GM12801 (cell line): ENCODE results near the gene IGSF6.

Source experiments
- CTCF ChIP-seq: IDR thresholded peaks from one replicate; pipeline ENCODE4 v1.5.1; 2011; ENCODE audit warnings: control low read depth; ENCODE audit not compliant: insufficient read length; ENCODE audit errors: extremely low read depth

The IGSF6 gene

GRCh38 chr16:21659124-21659523, 6.7 kb upstream of the IGSF6 start:
- TF ChIP-seq CTCF, result no peak

GRCh38 chr16:21656795-21657768, 4.7 kb upstream of the IGSF6 start:
- no peak for TF ChIP-seq CTCF

- no peak for TF ChIP-seq CTCF
Observed at GRCh38 chr16:21654881-21655280, 2.5 kb upstream of the IGSF6 start.

GRCh38 chr16:21654466-21654865, 2.1 kb upstream of the IGSF6 start:
- no peak for TF ChIP-seq CTCF

GRCh38 chr16:21653571-21653970, 1.2 kb upstream of the IGSF6 start:
- TF ChIP-seq CTCF, result no peak

GRCh38 chr16:21651515-21651914, 893 bp downstream of the IGSF6 start:
- TF ChIP-seq CTCF, result no peak

GRCh38 chr16:21650521-21650920, 1.9 kb downstream of the IGSF6 start:
- no peak for TF ChIP-seq CTCF
